ENCODE results near the gene TNFSF8.

Gene TNFSF8

DNA sequence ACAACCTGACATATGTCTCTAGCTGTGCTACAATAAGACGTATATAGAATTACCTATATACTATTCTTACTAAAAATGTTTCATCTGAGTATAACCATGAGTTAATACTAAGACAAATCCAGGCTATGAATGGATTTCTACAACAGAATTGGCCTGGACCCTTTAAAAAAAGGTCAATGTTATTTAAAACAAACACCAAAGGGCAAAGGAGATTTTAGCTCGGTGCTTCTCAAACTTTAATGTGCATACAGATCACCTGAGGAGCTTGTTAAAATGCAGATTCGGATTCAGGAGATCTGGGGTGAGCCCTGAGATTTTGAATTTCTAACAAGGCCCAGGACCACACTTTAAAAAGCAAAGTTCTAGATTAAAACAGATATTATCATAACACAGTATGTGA lies 6.5 kb downstream of the TNFSF8 start:
- TF ChIP-seq, protein P1, sequence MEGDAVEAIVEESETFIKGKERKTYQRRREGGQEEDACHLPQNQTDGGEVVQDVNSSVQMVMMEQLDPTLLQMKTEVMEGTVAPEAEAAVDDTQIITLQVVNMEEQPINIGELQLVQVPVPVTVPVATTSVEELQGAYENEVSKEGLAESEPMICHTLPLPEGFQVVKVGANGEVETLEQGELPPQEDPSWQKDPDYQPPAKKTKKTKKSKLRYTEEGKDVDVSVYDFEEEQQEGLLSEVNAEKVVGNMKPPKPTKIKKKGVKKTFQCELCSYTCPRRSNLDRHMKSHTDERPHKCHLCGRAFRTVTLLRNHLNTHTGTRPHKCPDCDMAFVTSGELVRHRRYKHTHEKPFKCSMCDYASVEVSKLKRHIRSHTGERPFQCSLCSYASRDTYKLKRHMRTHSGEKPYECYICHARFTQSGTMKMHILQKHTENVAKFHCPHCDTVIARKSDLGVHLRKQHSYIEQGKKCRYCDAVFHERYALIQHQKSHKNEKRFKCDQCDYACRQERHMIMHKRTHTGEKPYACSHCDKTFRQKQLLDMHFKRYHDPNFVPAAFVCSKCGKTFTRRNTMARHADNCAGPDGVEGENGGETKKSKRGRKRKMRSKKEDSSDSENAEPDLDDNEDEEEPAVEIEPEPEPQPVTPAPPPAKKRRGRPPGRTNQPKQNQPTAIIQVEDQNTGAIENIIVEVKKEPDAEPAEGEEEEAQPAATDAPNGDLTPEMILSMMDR (IDR thresholded peaks at IDR 0.05; ENCODE audit: control extremely low read depth, extremely low read depth, low read depth, missing control alignments) = no peak
- ChIA-PET POLR2A (no interaction called here), CTCF (interaction anchor here (0.7 to 6.9 kb wide), 5 partner anchors 14 to 518 kb away, joined by 3 to 40 read pairs (median 4); no protein-coding TSS in a partner anchor)
- no peak for DNase-seq (ENCODE audit: extremely low spot score)

DNA sequence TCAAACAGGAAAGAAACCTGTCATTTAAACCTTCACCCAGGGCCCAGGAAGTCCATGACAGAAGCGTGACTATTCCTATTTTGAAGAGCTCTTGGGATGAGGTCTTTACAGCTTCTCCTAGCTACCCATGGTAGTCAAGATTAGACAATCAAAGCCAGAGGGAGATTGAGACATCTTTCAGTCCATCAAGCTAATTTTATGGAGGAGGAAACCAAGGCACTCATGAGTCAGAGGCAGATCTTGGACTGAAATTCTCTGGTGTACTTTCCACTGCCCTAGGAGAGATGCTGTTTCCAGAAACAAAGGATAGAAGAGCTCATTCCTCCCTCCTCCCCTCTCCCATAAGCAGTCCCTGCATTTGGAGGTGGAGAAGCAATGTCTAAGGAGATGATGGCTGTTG lies 9.2 kb downstream of the TNFSF8 start:
- ChIA-PET POLR2A (no interaction called here), CTCF (interaction anchor here (1.1 to 6.9 kb wide), 9 partner anchors 11 to 240 kb away, joined by 3 to 40 read pairs (median 4); no protein-coding TSS in a partner anchor)
- no peak for DNase-seq (ENCODE audit: extremely low spot score)
- TF ChIP-seq, protein P1 (IDR thresholded peaks at IDR 0.05; ENCODE audit: control extremely low read depth, extremely low read depth, low read depth, missing control alignments) = no peak

DNA sequence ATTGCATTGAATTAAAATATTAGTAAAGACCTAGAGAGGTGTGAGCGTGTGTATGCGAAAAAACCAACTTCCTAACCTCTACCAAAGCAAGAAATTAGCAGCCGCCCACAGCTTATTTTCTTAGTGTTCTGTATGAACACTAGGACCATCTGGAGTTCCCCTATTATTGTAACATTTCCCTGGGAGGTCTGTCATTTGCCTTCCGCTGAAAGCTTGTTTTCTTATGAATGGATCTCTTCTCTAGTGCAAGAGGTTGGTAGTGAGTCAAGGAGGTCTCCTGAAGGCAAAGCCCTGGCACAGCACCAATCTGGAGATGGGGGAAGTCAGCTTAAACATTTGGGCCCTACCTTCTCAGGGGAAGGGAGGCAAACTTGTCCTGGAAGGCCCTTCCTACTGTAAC lies 10.8 kb downstream of the TNFSF8 start:
- no peak for DNase-seq (ENCODE audit: extremely low spot score)
- ChIA-PET POLR2A (no interaction called here), CTCF (interaction anchor here (1.0 to 6.9 kb wide), 5 partner anchors 9 to 239 kb away, joined by 3 to 40 read pairs (median 3); no protein-coding TSS in a partner anchor)
- TF ChIP-seq, protein P1 (IDR thresholded peaks at IDR 0.05; ENCODE audit: control extremely low read depth, extremely low read depth, low read depth, missing control alignments) = no peak

DNA sequence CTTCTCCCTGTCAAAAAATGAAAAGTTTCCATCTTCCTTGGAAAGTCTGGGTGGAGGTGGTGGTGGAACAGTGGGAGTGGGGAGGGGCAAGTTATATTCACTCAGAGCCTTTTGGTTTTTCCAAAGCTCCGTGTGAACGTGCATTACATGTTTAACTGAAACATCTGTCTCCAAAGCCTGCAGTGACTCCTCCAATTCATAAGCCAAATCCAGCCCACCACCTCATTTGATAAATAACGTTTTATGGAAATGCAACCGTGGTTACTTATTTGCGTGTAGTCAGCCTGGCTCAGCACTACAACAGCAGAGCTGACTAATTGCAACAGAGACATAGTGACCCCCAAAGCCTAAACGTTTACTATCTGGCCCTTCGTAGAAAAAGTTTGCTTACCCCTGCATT lies 13.9 kb downstream of the TNFSF8 start:
- TF ChIP-seq, protein P1 (IDR thresholded peaks at IDR 0.05; ENCODE audit: control extremely low read depth, extremely low read depth, low read depth, missing control alignments) = no peak
- ChIA-PET POLR2A (no interaction called here), CTCF (interaction anchor here (4.5 kb wide), 1 partner anchor 13 kb away, joined by 20 read pairs; no protein-coding TSS in a partner anchor)
- no peak for DNase-seq (ENCODE audit: extremely low spot score)

DNA sequence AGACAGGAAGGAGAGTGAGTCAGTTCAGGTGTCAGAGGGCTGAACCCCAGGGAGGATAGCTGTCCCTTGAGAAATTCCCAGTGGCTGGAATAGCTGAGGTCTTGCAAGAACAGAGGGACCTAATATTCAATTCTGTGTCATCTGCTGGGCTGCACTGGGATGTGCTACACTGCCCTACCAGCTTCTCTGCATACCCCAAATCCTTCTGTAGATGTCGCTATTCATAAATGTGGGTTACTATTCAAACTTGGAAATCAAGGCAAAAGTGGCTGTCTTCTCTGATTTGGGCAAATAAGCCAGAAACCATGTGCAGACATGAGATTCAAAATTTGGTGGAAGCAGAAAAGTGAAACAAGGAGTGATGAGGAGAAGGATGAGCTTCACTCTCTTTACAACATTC lies 16.3 kb downstream of the TNFSF8 start:
- TF ChIP-seq, protein P1 (IDR thresholded peaks at IDR 0.05; ENCODE audit: control extremely low read depth, extremely low read depth, low read depth, missing control alignments) = no peak
- no peak for DNase-seq (ENCODE audit: extremely low spot score)
- POLR2A ChIA-PET = no interaction called here
- CTCF ChIA-PET = interaction anchor here (0.8 to 2.2 kb wide), 10 partner anchors 8 to 233 kb away, joined by 3 to 9 read pairs (median 5); partner anchors contain the start of genes TEX48 and TNFSF8

DNA sequence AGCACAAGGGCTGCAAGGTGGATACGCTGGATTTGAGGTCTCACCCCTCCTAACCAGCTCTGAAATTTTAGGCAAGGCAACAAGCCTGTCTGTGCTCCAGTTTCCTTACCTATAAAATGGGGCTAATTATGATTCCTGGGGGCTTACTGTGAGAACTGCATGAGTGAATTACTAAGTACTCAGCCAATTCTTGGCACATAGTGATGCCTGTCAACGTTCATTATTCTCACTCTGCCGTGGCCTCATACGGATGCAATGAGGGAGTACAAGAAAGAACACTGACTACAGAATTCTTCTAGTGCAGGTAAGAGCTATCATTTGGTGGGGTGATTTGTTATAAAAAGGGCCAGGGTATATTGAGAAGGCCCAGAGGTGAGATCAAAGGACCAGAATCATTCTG lies 16.7 kb downstream of the TNFSF8 start:
- TF ChIP-seq, protein P1 (IDR thresholded peaks at IDR 0.05; ENCODE audit: control extremely low read depth, extremely low read depth, low read depth, missing control alignments) = no peak
- ChIA-PET POLR2A (interaction anchor here (0.6 kb wide), 1 partner anchor 15 kb away, joined by 4 read pairs; no protein-coding TSS in a partner anchor), CTCF (interaction anchor here (0.8 to 2.2 kb wide), 8 partner anchors 8 to 101 kb away, joined by 3 to 9 read pairs (median 5); partner anchors contain the start of gene TNFSF8)
- no peak for DNase-seq (ENCODE audit: extremely low spot score)

All from GM10248 (cell line).